ENCODE measurements around the gene THAP5. TPM values are rescaled to one million over a fixed set of nuclear protein-coding genes. Genes with fewer than 3 reads are reported as not detected.

The THAP5 gene
- total RNA-seq: 14.8 and 16.5 TPM in 2 replicates

GRCh38 chr7:108569381-108570145 is at the start of gene THAP5, which contains the start of gene DNAJB9:
Gene THAP5 (minus strand): TSS chr7:108569706. CDS start chr7:108569569, 137 bp downstream.
Gene DNAJB9 (plus strand): TSS chr7:108569874. CDS start chr7:108571727, 1,853 bp downstream.
- peak; percentile 100 for DNase-seq

- DNase-seq: no peak
Measured at GRCh38 chr7:108618056-108618455, 48.5 kb upstream of the THAP5 start.

GRCh38 chr7:108614896-108615295 is 45.4 kb upstream of the THAP5 start:
- no peak for DNase-seq

- no peak for DNase-seq
Measured at GRCh38 chr7:108613949-108614381, 44.5 kb upstream of the THAP5 start.

- DNase-seq: peak; percentile 69
Measured at GRCh38 chr7:108613147-108613948, 43.8 kb upstream of the THAP5 start.

GRCh38 chr7:108611268-108611667 is 41.8 kb upstream of the THAP5 start:
- no peak for DNase-seq

GRCh38 chr7:108609643-108610042 is 40.1 kb upstream of the THAP5 start:
- no peak for DNase-seq

GRCh38 chr7:108605559-108606201 is 36.2 kb upstream of the THAP5 start:
- no peak for DNase-seq

- no peak for DNase-seq
Measured at GRCh38 chr7:108604307-108605077, 35.0 kb upstream of the THAP5 start.

- DNase-seq: no peak
Measured at GRCh38 chr7:108603656-108604306, 34.3 kb upstream of the THAP5 start.

GRCh38 chr7:108600399-108600798 is 30.9 kb upstream of the THAP5 start:
- DNase-seq: no peak

- no peak for DNase-seq
Measured at GRCh38 chr7:108598914-108599580, 29.5 kb upstream of the THAP5 start.

- no peak for DNase-seq
Measured at GRCh38 chr7:108598153-108598552, 28.6 kb upstream of the THAP5 start.

- DNase-seq: no peak
Measured at GRCh38 chr7:108596560-108596959, 27.1 kb upstream of the THAP5 start.

- no peak for DNase-seq
Measured at GRCh38 chr7:108592646-108593201, 23.2 kb upstream of the THAP5 start.

- no peak for DNase-seq
Measured at GRCh38 chr7:108590606-108591005, 21.1 kb upstream of the THAP5 start.

- no peak for DNase-seq
Measured at GRCh38 chr7:108589874-108590273, 20.4 kb upstream of the THAP5 start.

GRCh38 chr7:108589199-108589598 is 19.7 kb upstream of the THAP5 start:
- DNase-seq: no peak

- no peak for DNase-seq
Measured at GRCh38 chr7:108586274-108586710, 16.8 kb upstream of the THAP5 start.

- DNase-seq: no peak
Measured at GRCh38 chr7:108585843-108586242, 16.3 kb upstream of the THAP5 start.

- DNase-seq: no peak
Measured at GRCh38 chr7:108584211-108584610, 14.7 kb upstream of the THAP5 start.
